IMR-90 (cell line): ENCODE measurements around the gene ARAP1. TPM values are rescaled to one million over a fixed set of nuclear protein-coding genes. Genes with fewer than 3 reads are reported as not detected.

Experiments
- ATAC-seq: fragments of 200-7000 bp; cut with Tn5 transposase; 2 replicates; pipeline ENCODE4 v1.9.1; 2020; ENCODE audit warnings: low read depth, mild to moderate bottlenecking, moderate library complexity
- BruUV-seq: library from RNA; stranded (reverse); fragments of 400-500 nt; replicated peaks from 2 replicates; lab custom pipeline; 2021; lab: Mats Ljungman, UMichigan
- CTCF ChIA-PET: fragments of 300-600 bp; formaldehyde crosslinking; extraction: SDS; loops from one replicate; lab custom pipeline; 2021; ENCODE audit warnings: antibody characterized with exemption; lab: Yijun Ruan, JAX
- POLR2A ChIA-PET: fragments of 300-600 bp; sonication (Branson Sonifier 250); formaldehyde crosslinking; loops from one replicate; lab custom pipeline; 2022; ENCODE audit warnings: antibody characterized with exemption; ENCODE audit not compliant: unreplicated experiment; lab: Charles Lee
- DNase-seq: peaks from one replicate; pipeline ENCODE4 v3.0.0; 2013
- H2AFZ ChIP-seq: replicated peaks from 2 replicates; pipeline ENCODE3; 2013; ENCODE audit warnings: low read length, mild to moderate bottlenecking; ENCODE audit not compliant: poor library complexity
- H2AK5ac ChIP-seq: 2 replicates; pipeline ENCODE4 v1.6.1; 2013; ENCODE audit warnings: low read depth, low read length, inconsistent platforms
- H2AK9ac ChIP-seq: replicated peaks from 2 replicates; pipeline ENCODE3; 2013; ENCODE audit warnings: mild to moderate bottlenecking, low read depth, low read length, moderate library complexity; ENCODE audit not compliant: poor library complexity
- H2BK120ac ChIP-seq: 2 replicates; pipeline ENCODE4 v1.6.1; 2013; ENCODE audit warnings: low read depth, low read length, inconsistent platforms
- H2BK15ac ChIP-seq: 3 replicates; pipeline ENCODE4 v1.6.1; 2013; ENCODE audit warnings: low read depth, low read length, inconsistent platforms
- H2BK20ac ChIP-seq: 2 replicates; pipeline ENCODE4 v1.6.1; 2013; ENCODE audit warnings: low read depth, mild to moderate bottlenecking, inconsistent platforms, low read length, moderate library complexity
- H2BK5ac ChIP-seq: 2 replicates; pipeline ENCODE4 v1.6.1; 2013; ENCODE audit warnings: mild to moderate bottlenecking, low read depth, low read length, inconsistent platforms; ENCODE audit not compliant: poor library complexity, severe bottlenecking
- H3K14ac ChIP-seq: replicated peaks from 2 replicates; pipeline ENCODE4 v1.6.1; 2013; ENCODE audit warnings: low read depth, low read length, inconsistent platforms
- H3K18ac ChIP-seq: 2 replicates; pipeline ENCODE4 v1.6.1; 2013; ENCODE audit warnings: low read depth, low read length, control low read depth
- H3K23ac ChIP-seq: 2 replicates; pipeline ENCODE4 v1.6.1; 2013; ENCODE audit warnings: low read depth, low read length, inconsistent platforms
- H3K27ac ChIP-seq: 2 replicates; pipeline ENCODE4 v1.5.1; 2013; ENCODE audit warnings: mild to moderate bottlenecking, control low read depth, low read length; ENCODE audit not compliant: insufficient read depth
- H3K27me3 ChIP-seq: 2 replicates; pipeline ENCODE4 v1.6.1; 2013; ENCODE audit warnings: low read length; ENCODE audit not compliant: control insufficient read depth, insufficient read depth
- H3K36me3 ChIP-seq: 2 replicates; pipeline ENCODE4 v1.6.1; 2013; ENCODE audit warnings: low read length, mixed read lengths; ENCODE audit not compliant: control insufficient read depth, insufficient read depth
- H3K4ac ChIP-seq: 2 replicates; pipeline ENCODE4 v1.6.1; 2013; ENCODE audit warnings: low read depth, low read length, inconsistent platforms
- H3K4me1 ChIP-seq: 2 replicates; pipeline ENCODE4 v1.6.1; 2013; ENCODE audit warnings: low read length, mixed read lengths; ENCODE audit not compliant: control insufficient read depth, insufficient read depth
- H3K4me2 ChIP-seq: 2 replicates; pipeline ENCODE4 v1.6.1; 2013; ENCODE audit warnings: low read depth, mild to moderate bottlenecking, control low read depth, low read length, moderate library complexity
- H3K4me3 ChIP-seq: 2 replicates; pipeline ENCODE4 v1.5.1; 2013; ENCODE audit warnings: low read depth, mild to moderate bottlenecking, control low read depth, low read length, moderate library complexity; ENCODE audit not compliant: insufficient read depth
- H3K56ac ChIP-seq: 2 replicates; pipeline ENCODE4 v1.6.1; 2013; ENCODE audit warnings: low read length, inconsistent platforms; ENCODE audit not compliant: insufficient read depth; ENCODE audit errors: extremely low read depth
- H3K79me1 ChIP-seq, 2 experiments: 2 replicates each; pipeline ENCODE4 v1.6.1; 2013; ENCODE audit warnings: low read length in 2 of 2, inconsistent platforms in 1 of 2, low read depth in 1 of 2
- H3K9ac ChIP-seq: 2 replicates; pipeline ENCODE4 v1.6.1; 2013; ENCODE audit warnings: low read depth, low read length, control low read depth
- H3K9me1 ChIP-seq: 2 replicates; pipeline ENCODE4 v1.6.1; 2013; ENCODE audit warnings: low read length, inconsistent platforms; ENCODE audit not compliant: insufficient read depth
- H3K9me3 ChIP-seq: 2 replicates; pipeline ENCODE4 v1.6.1; 2013; ENCODE audit warnings: low read length; ENCODE audit not compliant: control insufficient read depth, insufficient read depth
- H4K20me1 ChIP-seq: 2 replicates; pipeline ENCODE4 v1.6.1; 2013; ENCODE audit warnings: low read length, inconsistent platforms; ENCODE audit not compliant: insufficient read depth
- H4K5ac ChIP-seq: 2 replicates; pipeline ENCODE4 v1.6.1; 2013; ENCODE audit warnings: mild to moderate bottlenecking, low read depth, low read length, control low read depth
- H4K8ac ChIP-seq, 2 experiments: 2 replicates each; pipeline ENCODE4 v1.6.1; 2013; ENCODE audit warnings: low read depth in 2 of 2, low read length in 2 of 2, control low read depth in 1 of 2, inconsistent platforms in 1 of 2
- H4K91ac ChIP-seq: 2 replicates; pipeline ENCODE4 v1.6.1; 2013; ENCODE audit warnings: low read depth, low read length, inconsistent platforms; ENCODE audit not compliant: insufficient read depth
- CHD1 ChIP-seq: IDR thresholded peaks from 2 replicates; pipeline ENCODE4 v1.6.1; 2012; ENCODE audit warnings: low read depth, low read length, improper control_type of control experiment
- CTCF ChIP-seq: conservative IDR thresholded peaks from 2 replicates; pipeline ENCODE4 v1.5.1; 2012; ENCODE audit warnings: mild to moderate bottlenecking, low read depth, low read length, improper control_type of control experiment
- ELK1 ChIP-seq: fragments of 150-350 bp; IDR thresholded peaks from 2 replicates; pipeline ENCODE4 v1.6.1; 2016; ENCODE audit warnings: low read depth, mild to moderate bottlenecking, low read length, moderate library complexity, borderline replicate concordance
- FOS ChIP-seq: fragments of 150-350 bp; IDR thresholded peaks from 2 replicates; pipeline ENCODE4 v1.6.1; 2016; ENCODE audit warnings: low read depth, low read length
- MAFK ChIP-seq: IDR thresholded peaks from 2 replicates; pipeline ENCODE4 v1.6.1; 2012; ENCODE audit warnings: low read depth, low read length, improper control_type of control experiment
- MAZ ChIP-seq: IDR thresholded peaks from 2 replicates; pipeline ENCODE4 v1.6.1; 2012; ENCODE audit warnings: low read depth, mild to moderate bottlenecking, low read length, improper control_type of control experiment, moderate library complexity, borderline replicate concordance
- MXI1 ChIP-seq: IDR thresholded peaks from 2 replicates; pipeline ENCODE4 v1.6.1; 2012; ENCODE audit warnings: low read depth, mild to moderate bottlenecking, low read length, moderate library complexity, borderline replicate concordance
- NFE2L2 ChIP-seq: fragments of 150-350 bp; IDR thresholded peaks from 2 replicates; pipeline ENCODE4 v1.6.1; 2016; ENCODE audit warnings: low read depth, mild to moderate bottlenecking, low read length
- POLR2A ChIP-seq: IDR thresholded peaks from 2 replicates; pipeline ENCODE4 v1.6.1; 2012; ENCODE audit warnings: mild to moderate bottlenecking, low read depth, low read length
- RAD21 ChIP-seq: IDR thresholded peaks from 2 replicates; pipeline ENCODE4 v1.6.1; 2012; ENCODE audit warnings: low read length, improper control_type of control experiment
- RCOR1 ChIP-seq: IDR thresholded peaks from 2 replicates; pipeline ENCODE4 v1.6.1; 2012; ENCODE audit warnings: mild to moderate bottlenecking, low read length, improper control_type of control experiment; ENCODE audit not compliant: insufficient replicate concordance
- RFX5 ChIP-seq: IDR thresholded peaks from 2 replicates; pipeline ENCODE4 v1.8.0; 2012; ENCODE audit warnings: low read depth, mild to moderate bottlenecking, low read length, moderate library complexity
- SMC3 ChIP-seq: fragments of 150-350 bp; IDR thresholded peaks from 2 replicates; pipeline ENCODE4 v1.6.1; 2016; ENCODE audit warnings: low read depth, mild to moderate bottlenecking, antibody characterized with exemption, low read length, moderate library complexity
- USF2 ChIP-seq: fragments of 150-350 bp; IDR thresholded peaks from 2 replicates; pipeline ENCODE4 v1.6.1; 2017; ENCODE audit warnings: mild to moderate bottlenecking, antibody characterized with exemption, low read length, low read depth
- WGBS, 2 experiments: methylation state at CpG; one replicate each; pipeline versions ENCODE4 v1.1.5 to v1.1.7; 2013; ENCODE audit warnings: missing lambda C conversion rate in 2 of 2; ENCODE audit not compliant: insufficient read length in 1 of 2; ENCODE audit errors: extremely low coverage in 2 of 2; 5-methylcytosine and 5-hydroxymethylcytosine counted together
- dilution Hi-C: fragments of 300-500 bp; cut with HindIII; formaldehyde crosslinking; loops from one replicate; pipeline ENCODE4 v1.14.3; 2018; ENCODE audit warnings: low sequenced_read_pairs; ENCODE audit not compliant: unreplicated experiment
- in situ Hi-C: fragments of 300-500 bp; cut with MboI; formaldehyde crosslinking; loops from 3 replicates; pipeline ENCODE4 v1.14.3; 2019; ENCODE audit warnings: low sequenced_read_pairs, inconsistent platforms, mixed read lengths
- intact Hi-C: fragments of 100-400 bp; cut with micrococcal nuclease; formaldehyde crosslinking; loops from 2 replicates; pipeline ENCODE4 v1.10.0; 2022
- polyA plus RNA-seq, 3 experiments: library from polyadenylated mRNA; depleted of rRNA; stranded (reverse); fragments of >200 nt; gene quantifications; 2 replicates each; pipeline ENCODE4 v1.2.3, GENCODE V29; 2012; ENCODE audit warnings: low replicate concordance in 1 of 3
- total RNA-seq: library from RNA; depleted of rRNA; stranded (reverse); fragments of >200 nt; gene quantifications from 2 replicates; pipeline ENCODE4 v1.2.3, GENCODE V29; 2012

ARAP1 gene
- total and polyA plus RNA-seq, 2 of the 4 experiments (the other 2 are of a cell fraction) = 37.6 to 63.1 TPM

- H3K36me3 ChIP-seq = no peaks in the 10 kb centered on the region
- no peak overlapping the region for H3K14ac ChIP-seq
- intact Hi-C loops = no loop called here
- H3K4ac ChIP-seq = no peak overlapping the region
- H2BK15ac ChIP-seq = no peak overlapping the region
- H2BK20ac ChIP-seq = no peak overlapping the region
- H3K56ac ChIP-seq = no peak overlapping the region
- H3K9ac ChIP-seq = no peak overlapping the region
- no peaks in the 10 kb centered on the region for H3K4me1 ChIP-seq
- ChIA-PET POLR2A (no interaction called here), CTCF (interaction anchor here (1.8 kb wide), 1 partner anchor 84 kb away, joined by 6 read pairs; no protein-coding TSS in a partner anchor)
- DNase-seq (no peak), ATAC-seq (no peak)
- no peaks in the 10 kb centered on the region; the same call in 1 of the 2 replicates for H4K20me1 ChIP-seq
- no peak overlapping the region for H3K4me2 ChIP-seq
- no peak overlapping the region for H2AK5ac ChIP-seq
- H3K23ac ChIP-seq = no peak overlapping the region
- H3K27me3 ChIP-seq = peaks cover 67% of the 10 kb centered on the region
- no peak overlapping the region for H4K5ac ChIP-seq
- H3K9me3 ChIP-seq = peaks cover 10% of the 10 kb centered on the region
- no peak overlapping the region for H4K91ac ChIP-seq
- H3K27ac ChIP-seq = no peak overlapping the region
- no TSS peak for BruUV-seq
- H3K4me3 ChIP-seq = no peak overlapping the region
- in situ Hi-C loops = no loop called here
- H2AFZ ChIP-seq = no peak overlapping the region
- TF ChIP-seq CHD1 = no peak
- no peak for TF ChIP-seq ELK1
- TF ChIP-seq MAZ = no peak
- no peak for TF ChIP-seq POLR2A
- no peak for TF ChIP-seq RCOR1
- TF ChIP-seq MXI1 = no peak
- no peak for TF ChIP-seq SMC3
- TF ChIP-seq FOS = no peak
- TF ChIP-seq RFX5 = no peak
- TF ChIP-seq MAFK = no peak
- no peak for TF ChIP-seq CTCF
- no peak for TF ChIP-seq NFE2L2
- no peak for TF ChIP-seq RAD21
- TF ChIP-seq USF2 = no peak
- 58% methylated on average over 2 of the region's 7 CpGs; no CpG with 5 or more reads in 1 of the 2 experiments for WGBS, 2 experiments
- no peak overlapping the region for H2BK5ac ChIP-seq
- H3K9me1 ChIP-seq = no peaks in the 10 kb centered on the region
- H2AK9ac ChIP-seq = no peak overlapping the region
- H4K8ac ChIP-seq = no peak overlapping the region
- dilution Hi-C loops = no loop called here
- H2BK120ac ChIP-seq = no peak overlapping the region
- H3K79me1 ChIP-seq = no peaks in the 10 kb centered on the region
- H3K18ac ChIP-seq = no peak overlapping the region
Measured at GRCh38 chr11:72668629-72669347, 83.4 kb downstream of the ARAP1 start.
